ENCODE results near the gene PLPP4. TPM values are rescaled to one million over a fixed set of nuclear protein-coding genes. Genes with fewer than 3 reads are reported as not detected.

PLPP4 gene
- polyA plus RNA-seq, 1 donor: 3.1 TPM

GRCh38 chr10:120583424-120584108, 126.5 kb downstream of the PLPP4 start:
- DNase-seq: no peak
- H3K4me3 ChIP-seq (ENCODE audit: low read length): no peak overlapping the region
- no peak overlapping the region for H3K27ac ChIP-seq (ENCODE audit: low read length)
- H3K27me3 ChIP-seq (ENCODE audit: control insufficient read depth, insufficient read depth, low read length): no peaks in the 10 kb centered on the region
- no peaks in the 10 kb centered on the region for H3K9me3 ChIP-seq (ENCODE audit: control insufficient read depth, low read depth, low read length)
- no peaks in the 10 kb centered on the region for H3K36me3 ChIP-seq (ENCODE audit: control insufficient read depth, insufficient read depth, low read length)
- WGBS (ENCODE audit: insufficient coverage, low lambda C conversion rate): 86% methylated on average over 2 of the region's 2 CpGs
- H3K4me1 ChIP-seq (ENCODE audit: control insufficient read depth, insufficient read depth, low read length): peaks cover 5% of the 10 kb centered on the region

- WGBS (ENCODE audit: insufficient coverage, low lambda C conversion rate): no CpG with 5 or more reads among the region's 1 CpG
- Histone ChIP-seq H3K9me3 (ENCODE audit: control insufficient read depth, low read depth, low read length) (no peaks in the 10 kb centered on the region), H3K36me3 (ENCODE audit: control insufficient read depth, insufficient read depth, low read length) (no peaks in the 10 kb centered on the region), H3K27me3 (ENCODE audit: control insufficient read depth, insufficient read depth, low read length) (no peaks in the 10 kb centered on the region), H3K4me1 (ENCODE audit: control insufficient read depth, insufficient read depth, low read length) (peaks cover 5% of the 10 kb centered on the region), H3K27ac (ENCODE audit: low read length) (no peak overlapping the region), H3K4me3 (ENCODE audit: low read length) (no peak overlapping the region)
- DNase-seq: no peak
Observed at GRCh38 chr10:120584786-120585185, 127.8 kb downstream of the PLPP4 start.

- no peak overlapping the region for H3K27ac ChIP-seq (ENCODE audit: low read length)
- H3K36me3 ChIP-seq (ENCODE audit: control insufficient read depth, insufficient read depth, low read length): no peaks in the 10 kb centered on the region
- no peak for DNase-seq
- no peaks in the 10 kb centered on the region for H3K4me1 ChIP-seq (ENCODE audit: control insufficient read depth, insufficient read depth, low read length)
- WGBS (ENCODE audit: insufficient coverage, low lambda C conversion rate): no CpG with 5 or more reads among the region's 3 CpGs
- H3K27me3 ChIP-seq (ENCODE audit: control insufficient read depth, insufficient read depth, low read length): no peaks in the 10 kb centered on the region
- no peak overlapping the region for H3K4me3 ChIP-seq (ENCODE audit: low read length)
- no peaks in the 10 kb centered on the region for H3K9me3 ChIP-seq (ENCODE audit: control insufficient read depth, low read depth, low read length)
Observed at GRCh38 chr10:120586471-120586872, 129.4 kb downstream of the PLPP4 start.

- no peaks in the 10 kb centered on the region for H3K36me3 ChIP-seq (ENCODE audit: control insufficient read depth, insufficient read depth, low read length)
- no peak for DNase-seq
- H3K27me3 ChIP-seq (ENCODE audit: control insufficient read depth, insufficient read depth, low read length): no peaks in the 10 kb centered on the region
- no peak overlapping the region for H3K4me3 ChIP-seq (ENCODE audit: low read length)
- no peak overlapping the region for H3K27ac ChIP-seq (ENCODE audit: low read length)
- WGBS (ENCODE audit: insufficient coverage, low lambda C conversion rate): no CpG with 5 or more reads among the region's 5 CpGs
- no peaks in the 10 kb centered on the region for H3K4me1 ChIP-seq (ENCODE audit: control insufficient read depth, insufficient read depth, low read length)
- no peaks in the 10 kb centered on the region for H3K9me3 ChIP-seq (ENCODE audit: control insufficient read depth, low read depth, low read length)
Observed at GRCh38 chr10:120587061-120587460, 130.0 kb downstream of the PLPP4 start.

GRCh38 chr10:120588311-120588710, 131.3 kb downstream of the PLPP4 start:
- H3K9me3 ChIP-seq (ENCODE audit: control insufficient read depth, low read depth, low read length): no peaks in the 10 kb centered on the region
- no peaks in the 10 kb centered on the region for H3K27me3 ChIP-seq (ENCODE audit: control insufficient read depth, insufficient read depth, low read length)
- H3K4me1 ChIP-seq (ENCODE audit: control insufficient read depth, insufficient read depth, low read length): no peaks in the 10 kb centered on the region
- H3K36me3 ChIP-seq (ENCODE audit: control insufficient read depth, insufficient read depth, low read length): no peaks in the 10 kb centered on the region
- H3K27ac ChIP-seq (ENCODE audit: low read length): no peak overlapping the region
- H3K4me3 ChIP-seq (ENCODE audit: low read length): no peak overlapping the region
- no peak for DNase-seq
- no CpG with 5 or more reads among the region's 2 CpGs for WGBS (ENCODE audit: insufficient coverage, low lambda C conversion rate)

- no peak overlapping the region for H3K4me3 ChIP-seq (ENCODE audit: low read length)
- no peak for DNase-seq
- no peaks in the 10 kb centered on the region for H3K9me3 ChIP-seq (ENCODE audit: control insufficient read depth, low read depth, low read length)
- H3K27me3 ChIP-seq (ENCODE audit: control insufficient read depth, insufficient read depth, low read length): no peaks in the 10 kb centered on the region
- WGBS (ENCODE audit: insufficient coverage, low lambda C conversion rate): no CpG with 5 or more reads among the region's 2 CpGs
- no peaks in the 10 kb centered on the region for H3K4me1 ChIP-seq (ENCODE audit: control insufficient read depth, insufficient read depth, low read length)
- H3K27ac ChIP-seq (ENCODE audit: low read length): no peak overlapping the region
- no peaks in the 10 kb centered on the region for H3K36me3 ChIP-seq (ENCODE audit: control insufficient read depth, insufficient read depth, low read length)
Observed at GRCh38 chr10:120593693-120594092, 136.7 kb downstream of the PLPP4 start.

- Histone ChIP-seq H3K36me3 (ENCODE audit: control insufficient read depth, insufficient read depth, low read length) (no peaks in the 10 kb centered on the region), H3K27ac (ENCODE audit: low read length) (no peak overlapping the region), H3K9me3 (ENCODE audit: control insufficient read depth, low read depth, low read length) (no peaks in the 10 kb centered on the region), H3K27me3 (ENCODE audit: control insufficient read depth, insufficient read depth, low read length) (no peaks in the 10 kb centered on the region), H3K4me1 (ENCODE audit: control insufficient read depth, insufficient read depth, low read length) (no peaks in the 10 kb centered on the region), H3K4me3 (ENCODE audit: low read length) (no peak overlapping the region)
- no CpG with 5 or more reads among the region's 3 CpGs for WGBS (ENCODE audit: insufficient coverage, low lambda C conversion rate)
- no peak for DNase-seq
Observed at GRCh38 chr10:120597902-120598301, 140.9 kb downstream of the PLPP4 start.

- WGBS (ENCODE audit: insufficient coverage, low lambda C conversion rate): no CpG with 5 or more reads among the region's 5 CpGs
- Histone ChIP-seq H3K9me3 (ENCODE audit: control insufficient read depth, low read depth, low read length) (no peaks in the 10 kb centered on the region), H3K36me3 (ENCODE audit: control insufficient read depth, insufficient read depth, low read length) (no peaks in the 10 kb centered on the region), H3K27me3 (ENCODE audit: control insufficient read depth, insufficient read depth, low read length) (no peaks in the 10 kb centered on the region), H3K4me1 (ENCODE audit: control insufficient read depth, insufficient read depth, low read length) (no peaks in the 10 kb centered on the region), H3K4me3 (ENCODE audit: low read length) (no peak overlapping the region), H3K27ac (ENCODE audit: low read length) (no peak overlapping the region)
- DNase-seq: no peak
Observed at GRCh38 chr10:120598386-120598785, 141.4 kb downstream of the PLPP4 start.

GRCh38 chr10:120599200-120599724, 142.2 kb downstream of the PLPP4 start:
- H3K27ac ChIP-seq (ENCODE audit: low read length): no peak overlapping the region
- WGBS (ENCODE audit: insufficient coverage, low lambda C conversion rate): no CpG with 5 or more reads among the region's 9 CpGs

GRCh38 chr10:120600871-120601649, 144.0 kb downstream of the PLPP4 start:
- Histone ChIP-seq H3K4me1 (ENCODE audit: control insufficient read depth, insufficient read depth, low read length) (no peaks in the 10 kb centered on the region), H3K9me3 (ENCODE audit: control insufficient read depth, low read depth, low read length) (no peaks in the 10 kb centered on the region), H3K4me3 (ENCODE audit: low read length) (no peak overlapping the region), H3K27me3 (ENCODE audit: control insufficient read depth, insufficient read depth, low read length) (no peaks in the 10 kb centered on the region), H3K36me3 (ENCODE audit: control insufficient read depth, insufficient read depth, low read length) (no peaks in the 10 kb centered on the region), H3K27ac (ENCODE audit: low read length) (no peak overlapping the region)
- DNase-seq: no peak
- 86% methylated on average over 6 of the region's 12 CpGs for WGBS (ENCODE audit: insufficient coverage, low lambda C conversion rate)

More at GRCh38 chr10:120599200-120599724, 142.2 kb downstream of the PLPP4 start:
- Histone ChIP-seq H3K9me3 (ENCODE audit: control insufficient read depth, low read depth, low read length) (no peaks in the 10 kb centered on the region), H3K27me3 (ENCODE audit: control insufficient read depth, insufficient read depth, low read length) (no peaks in the 10 kb centered on the region), H3K4me1 (ENCODE audit: control insufficient read depth, insufficient read depth, low read length) (no peaks in the 10 kb centered on the region), H3K4me3 (ENCODE audit: low read length) (no peak overlapping the region), H3K36me3 (ENCODE audit: control insufficient read depth, insufficient read depth, low read length) (no peaks in the 10 kb centered on the region)
- no peak for DNase-seq
